HG02938 (cell line): Measurements from ENCODE around the gene IL17B.

Source experiments
- ATAC-seq: cut with Tn5 transposase; IDR thresholded peaks from one replicate; pipeline ENCODE4 v1.9.1; 2021; ENCODE audit warnings: mild to moderate bottlenecking, moderate library complexity; ENCODE audit not compliant: unreplicated experiment

IL17B gene

GRCh38 chr5:149415066-149415967, 36.2 kb upstream of the IL17B start:
- ATAC-seq, result no peak

GRCh38 chr5:149414405-149415065, 35.4 kb upstream of the IL17B start:
- ATAC-seq, result no peak

- no peak for ATAC-seq
These were observed 34.6 kb upstream of the IL17B start for GRCh38 chr5:149413477-149414210.

DNA sequence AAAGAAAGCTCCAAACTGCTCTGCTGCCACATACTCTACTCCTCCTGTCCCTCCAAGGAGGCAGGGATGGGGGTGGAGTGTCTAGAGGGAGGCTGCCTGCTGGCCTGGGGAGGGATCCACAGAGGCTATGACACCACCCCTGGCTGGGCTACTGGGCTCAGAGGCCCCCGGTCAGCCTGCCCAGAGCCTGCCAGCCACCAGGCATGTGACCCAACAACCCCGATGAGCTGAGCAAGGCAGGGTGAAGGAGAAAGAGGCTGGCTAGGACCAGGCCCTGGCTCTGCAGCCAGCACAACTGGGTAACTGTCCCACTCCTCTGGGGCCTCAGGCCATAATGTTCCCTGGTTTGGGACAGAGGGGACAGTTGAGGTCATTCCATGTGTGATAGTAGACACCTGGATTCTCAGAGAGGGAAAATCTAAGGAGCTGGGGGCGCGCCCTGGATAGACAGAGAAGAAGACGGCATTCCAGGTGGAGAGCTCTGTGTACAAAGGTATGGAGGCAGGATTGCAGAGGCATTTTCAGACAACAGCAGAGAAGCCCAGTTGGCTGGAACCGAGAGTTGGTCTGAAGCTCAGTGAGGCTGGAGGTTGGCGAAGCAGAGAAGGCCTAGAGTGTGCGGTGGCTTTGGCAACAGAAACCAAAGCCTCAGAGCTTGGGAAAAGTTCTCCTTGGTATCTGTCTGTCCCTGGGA, 33.8 kb upstream of the IL17B start:
- no peak for ATAC-seq

DNA sequence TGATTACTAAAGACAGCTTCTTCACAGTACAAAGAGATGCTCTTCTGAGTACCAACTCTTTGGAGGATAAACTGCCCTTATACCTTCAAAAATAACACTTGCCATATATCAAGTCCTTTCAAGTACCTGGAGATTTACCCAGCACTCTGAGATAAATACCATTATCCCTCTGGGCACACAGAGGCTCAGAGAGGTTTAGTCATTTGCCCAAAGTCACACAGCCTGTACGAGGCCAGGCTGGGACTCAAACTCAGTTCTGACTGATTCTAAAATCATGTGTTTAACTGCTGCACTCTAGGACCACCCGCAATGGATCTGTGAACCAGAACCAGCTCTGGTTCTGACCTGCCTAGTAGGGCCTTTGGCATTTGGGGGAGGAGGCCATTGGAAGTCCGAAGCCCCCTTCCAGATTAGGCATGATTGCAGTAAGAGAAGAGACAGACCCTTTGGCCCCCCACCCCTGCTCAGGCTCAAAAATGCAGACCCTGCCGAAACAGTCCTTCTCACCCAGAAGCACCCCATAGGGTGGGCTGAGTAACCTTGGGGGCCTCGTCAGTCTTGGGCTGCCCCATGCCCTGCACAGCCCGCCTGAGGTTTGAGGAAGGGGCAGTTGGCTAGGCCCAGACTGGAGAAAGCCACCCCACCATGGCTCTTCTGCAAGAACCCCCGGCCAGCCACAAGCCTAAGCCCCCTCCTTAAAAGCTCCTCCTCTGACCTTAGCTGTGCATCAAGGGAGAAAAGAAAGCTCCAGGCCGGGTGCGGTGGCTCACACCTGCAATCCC, 32.8 kb upstream of the IL17B start:
- no peak for ATAC-seq

DNA sequence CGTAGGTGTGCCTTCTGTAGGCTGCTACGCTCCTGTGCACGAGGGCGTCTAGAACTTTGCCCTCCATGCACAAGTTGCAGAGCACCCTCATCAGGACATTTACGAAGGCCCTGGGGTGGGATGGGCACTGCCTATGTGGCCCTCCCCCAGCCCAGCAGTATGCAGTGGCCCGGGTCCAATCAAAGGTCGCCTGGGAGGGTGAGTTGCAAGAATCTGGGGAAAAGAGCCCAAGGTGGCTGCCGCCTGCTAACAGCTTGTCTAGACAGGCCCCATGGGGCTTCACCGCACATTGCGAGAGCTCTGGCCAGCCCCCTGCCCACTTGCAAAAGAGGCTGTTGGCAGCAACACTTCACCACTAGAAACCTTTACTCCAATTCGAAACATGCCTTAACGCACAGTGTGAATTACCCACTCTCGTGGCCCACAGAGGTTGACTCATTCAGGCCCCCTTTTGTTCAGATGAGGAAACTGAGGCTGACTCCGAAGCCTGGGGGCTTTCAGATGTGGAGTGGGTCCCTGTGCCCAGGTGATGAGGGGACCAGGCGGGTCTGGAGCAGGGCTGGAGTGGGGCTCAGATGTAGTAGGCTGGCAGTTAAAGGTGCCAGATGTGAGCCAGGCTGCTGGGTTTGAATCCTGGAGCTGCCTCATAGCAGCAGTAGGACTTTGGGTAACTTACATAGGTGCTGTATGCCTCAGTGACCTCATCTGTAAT, 31.8 kb upstream of the IL17B start:
- no peak for ATAC-seq

DNA sequence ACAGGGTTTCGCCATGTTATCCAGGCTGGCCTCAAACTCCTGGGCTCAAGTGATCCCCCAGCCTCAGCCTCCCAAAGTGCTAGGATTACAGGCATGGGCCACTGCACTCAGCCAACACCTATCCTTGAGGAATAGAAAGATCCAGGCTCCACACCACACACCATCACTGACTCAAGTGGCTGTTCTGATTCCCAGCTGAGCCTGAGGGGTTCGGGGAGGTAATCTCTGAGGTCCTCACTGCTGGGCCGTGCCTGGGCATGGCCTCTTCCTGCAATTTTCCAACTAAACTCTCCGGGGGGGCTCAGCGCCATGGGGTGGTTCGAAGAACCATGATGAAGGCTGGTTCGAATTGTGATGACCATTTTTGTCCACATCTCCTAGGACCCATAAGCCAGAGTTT, 31.0 kb upstream of the IL17B start:
- ATAC-seq, result no peak

- ATAC-seq, result no peak
These were observed 30.3 kb upstream of the IL17B start for GRCh38 chr5:149409268-149409948.

DNA sequence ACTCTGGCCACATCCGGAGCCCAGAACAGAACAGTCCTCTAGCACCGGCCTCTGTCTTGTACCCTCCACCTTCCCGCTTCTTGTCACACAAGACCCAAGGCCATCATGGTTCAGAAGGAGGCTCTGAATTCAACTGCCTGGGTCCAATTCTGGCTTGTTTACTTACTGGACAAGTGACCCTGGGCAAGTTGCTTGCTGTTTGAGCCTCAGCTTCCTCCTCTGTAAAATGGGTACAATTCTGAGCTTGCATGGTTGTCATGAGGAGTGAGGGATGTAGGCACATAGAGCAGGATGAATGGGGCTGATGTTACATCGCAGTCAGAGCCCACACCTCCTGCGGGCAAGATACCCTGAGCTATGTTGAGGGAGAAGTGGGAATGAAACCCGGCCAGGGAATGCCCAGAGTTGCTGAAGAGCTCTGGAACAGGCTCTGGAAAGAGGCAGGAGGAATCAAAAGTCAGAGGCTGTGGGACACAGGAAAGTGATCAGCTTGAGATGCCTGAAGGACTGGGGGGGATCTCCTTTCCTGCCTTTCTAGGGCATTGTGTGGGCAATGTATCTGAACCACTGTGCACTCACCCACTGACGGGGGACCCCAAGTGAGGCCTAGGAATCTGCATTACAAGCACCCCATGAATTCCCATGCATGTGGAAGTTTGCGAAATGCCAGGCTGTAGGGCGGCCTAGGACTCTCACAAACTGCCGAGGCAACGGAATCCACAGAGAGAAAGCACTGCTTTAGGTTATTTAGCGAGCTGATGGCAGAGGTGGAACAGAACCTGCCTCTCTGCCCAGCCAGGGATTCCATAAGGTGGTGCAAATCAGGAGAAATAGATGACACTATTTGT, 29.4 kb upstream of the IL17B start:
- no peak for ATAC-seq

DNA sequence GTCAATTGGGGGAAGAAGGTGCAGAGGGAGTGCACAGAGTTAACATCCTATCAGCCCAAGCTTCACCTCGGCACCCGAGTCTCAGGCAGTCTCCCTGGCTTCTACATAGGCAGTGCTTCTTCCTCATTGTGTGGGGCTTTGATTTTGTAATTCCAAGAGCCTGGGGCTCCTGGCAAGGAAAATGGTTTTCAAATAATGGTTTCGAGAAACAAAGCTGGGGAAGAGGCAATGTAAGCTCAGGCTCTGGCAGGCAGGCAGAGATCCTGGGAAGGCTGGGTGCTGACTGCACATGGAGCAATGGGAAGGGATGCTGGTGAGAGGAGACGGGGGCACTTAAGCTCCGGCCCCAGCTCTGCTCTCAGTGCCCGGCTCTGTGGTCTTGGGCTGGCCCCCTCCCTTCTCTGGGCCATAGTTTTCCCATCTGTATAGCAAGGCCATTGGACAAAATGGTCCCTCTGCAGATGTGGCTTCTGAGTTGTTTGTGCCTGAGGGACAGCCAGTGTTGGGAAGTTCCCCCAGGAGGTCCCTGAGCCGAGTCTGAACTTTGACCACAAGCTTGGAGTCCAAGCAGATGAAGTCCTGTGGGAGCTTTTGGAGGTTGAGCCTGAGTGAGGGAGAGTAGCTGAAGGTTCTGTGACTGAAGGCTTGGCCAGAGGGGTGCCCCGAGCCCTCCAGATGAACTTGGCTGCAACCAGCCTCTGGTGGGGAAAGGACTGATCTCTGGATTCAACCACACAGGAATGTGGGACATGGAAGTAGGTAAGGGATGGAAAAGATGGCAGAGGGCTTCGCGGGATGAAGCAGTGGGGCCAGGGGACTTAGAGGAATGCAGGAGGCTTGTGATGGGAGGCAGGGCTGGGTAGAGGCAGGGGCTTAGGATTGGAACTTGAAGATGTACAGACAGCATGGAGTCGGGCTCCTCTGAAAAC, 28.5 kb upstream of the IL17B start:
- ATAC-seq, result no peak

DNA sequence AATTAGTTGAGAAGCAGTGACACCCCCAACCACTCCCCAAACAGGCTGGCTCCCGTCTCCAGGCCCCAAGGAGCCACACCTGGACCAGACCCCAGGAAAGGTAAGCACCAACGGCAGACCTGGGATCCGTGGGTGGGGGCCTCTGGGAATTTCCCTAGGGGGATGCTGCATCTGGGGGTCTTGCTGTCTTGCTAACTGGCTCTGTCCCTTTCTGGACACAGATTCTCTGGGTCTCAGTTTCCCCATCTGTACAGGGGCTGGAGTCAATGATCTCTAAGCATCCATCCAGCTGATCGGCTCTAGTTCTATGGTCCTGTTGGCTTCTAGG, 27.9 kb upstream of the IL17B start:
- ATAC-seq, result no peak

GRCh38 chr5:149406203-149406978, 27.3 kb upstream of the IL17B start:
- ATAC-seq, result no peak

GRCh38 chr5:149405550-149406202, 26.6 kb upstream of the IL17B start:
- no peak for ATAC-seq

GRCh38 chr5:149404746-149405549, 25.9 kb upstream of the IL17B start:
- no peak for ATAC-seq
